H9 (cell line): ENCODE measurements around the gene METTL22. TPM values are rescaled to one million over a fixed set of nuclear protein-coding genes. Genes with fewer than 3 reads are reported as not detected.

ENCODE experiments used
- DNase-seq: peaks from one replicate; pipeline ENCODE4 v3.0.0-alpha.2; 2017
- H2AFZ ChIP-seq: one replicate; pipeline ENCODE4 v1.6.1; 2013; ENCODE audit warnings: mild to moderate bottlenecking, low read length, control low read depth, moderate library complexity
- H2AK5ac ChIP-seq: 2 replicates; pipeline ENCODE4 v1.6.1; 2013; ENCODE audit warnings: low read length, control low read depth, mixed read lengths; ENCODE audit not compliant: insufficient read length
- H2BK120ac ChIP-seq: one replicate; pipeline ENCODE4 v1.6.1; 2013; ENCODE audit warnings: low read depth, mild to moderate bottlenecking, low read length, control low read depth, inconsistent platforms; ENCODE audit not compliant: poor library complexity, severe bottlenecking
- H2BK12ac ChIP-seq: 2 replicates; pipeline ENCODE4 v1.6.1; 2013; ENCODE audit warnings: low read length, control low read depth, mixed read lengths, low read depth; ENCODE audit not compliant: insufficient read length
- H2BK15ac ChIP-seq: 2 replicates; pipeline ENCODE4 v1.6.1; 2013; ENCODE audit warnings: low read depth, low read length, control low read depth
- H2BK20ac ChIP-seq: one replicate; pipeline ENCODE4 v1.6.1; 2013; ENCODE audit warnings: low read depth, mild to moderate bottlenecking, low read length, control low read depth, inconsistent platforms; ENCODE audit not compliant: poor library complexity, severe bottlenecking
- H2BK5ac ChIP-seq: 2 replicates; pipeline ENCODE4 v1.6.1; 2013; ENCODE audit warnings: low read length, control low read depth, mixed read lengths; ENCODE audit not compliant: insufficient read length
- H3K14ac ChIP-seq: 2 replicates; pipeline ENCODE4 v1.6.1; 2013; ENCODE audit warnings: low read length, control low read depth; ENCODE audit not compliant: insufficient read depth
- H3K18ac ChIP-seq: 2 replicates; pipeline ENCODE4 v1.6.1; 2013; ENCODE audit warnings: low read depth, mild to moderate bottlenecking, mixed read lengths, low read length, control low read depth; ENCODE audit not compliant: insufficient read length
- H3K23ac ChIP-seq: 2 replicates; pipeline ENCODE4 v1.6.1; 2013; ENCODE audit warnings: low read length, control low read depth, mixed read lengths, low read depth; ENCODE audit not compliant: insufficient read length
- H3K23me2 ChIP-seq: 2 replicates; pipeline ENCODE4 v1.6.1; 2013; ENCODE audit warnings: low read depth, mild to moderate bottlenecking, mixed read lengths, low read length, control low read depth; ENCODE audit not compliant: insufficient read length, poor library complexity, severe bottlenecking
- H3K27ac ChIP-seq: 2 replicates; pipeline ENCODE4 v1.5.1; 2013; ENCODE audit warnings: low read length, control low read depth, mixed read lengths, low read depth; ENCODE audit not compliant: insufficient read length
- H3K27me3 ChIP-seq: 2 replicates; pipeline ENCODE4 v1.6.1; 2013; ENCODE audit warnings: low read length, control low read depth, inconsistent platforms; ENCODE audit not compliant: insufficient read depth
- H3K4ac ChIP-seq: 2 replicates; pipeline ENCODE4 v1.6.1; 2013; ENCODE audit warnings: low read depth, mild to moderate bottlenecking, control low read depth, inconsistent platforms, low read length, moderate library complexity
- H3K4me1 ChIP-seq: 2 replicates; pipeline ENCODE4 v1.6.1; 2013; ENCODE audit warnings: low read length, control low read depth, inconsistent platforms; ENCODE audit not compliant: insufficient read depth
- H3K4me2 ChIP-seq: 2 replicates; pipeline ENCODE4 v1.6.1; 2013; ENCODE audit warnings: low read length, control low read depth, mixed read lengths; ENCODE audit not compliant: insufficient read length, insufficient read depth
- H3K56ac ChIP-seq: 2 replicates; pipeline ENCODE4 v1.6.1; 2013; ENCODE audit warnings: low read depth, mild to moderate bottlenecking, mixed read lengths, low read length, control low read depth; ENCODE audit not compliant: insufficient read length
- H3K79me1 ChIP-seq: 2 replicates; pipeline ENCODE4 v1.6.1; 2013; ENCODE audit warnings: low read depth, mild to moderate bottlenecking, moderate library complexity, low read length, control low read depth, inconsistent platforms; ENCODE audit not compliant: insufficient read depth, poor library complexity, severe bottlenecking
- H3K79me2 ChIP-seq: 2 replicates; pipeline ENCODE4 v1.6.1; 2013; ENCODE audit warnings: low read length, control low read depth, inconsistent platforms; ENCODE audit not compliant: insufficient read depth
- H3K9ac ChIP-seq: 2 replicates; pipeline ENCODE4 v1.6.1; 2013; ENCODE audit warnings: low read length, control low read depth, mixed read lengths; ENCODE audit not compliant: insufficient read length; ENCODE audit errors: extremely low read depth
- H3K9me3 ChIP-seq: one replicate; pipeline ENCODE4 v1.6.1; 2013; ENCODE audit warnings: low read depth, low read length, inconsistent platforms; ENCODE audit not compliant: control insufficient read depth
- H3T11ph ChIP-seq: one replicate; pipeline ENCODE4 v1.6.1; 2013; ENCODE audit warnings: mild to moderate bottlenecking, low read length, control low read depth, inconsistent platforms
- H4K20me1 ChIP-seq: one replicate; pipeline ENCODE4 v1.6.1; 2013; ENCODE audit not compliant: control insufficient read depth, insufficient read length, insufficient read depth
- H4K5ac ChIP-seq: 2 replicates; pipeline ENCODE4 v1.6.1; 2013; ENCODE audit warnings: low read depth, mild to moderate bottlenecking, mixed read lengths, low read length, control low read depth; ENCODE audit not compliant: insufficient read length
- H4K8ac ChIP-seq: replicated peaks from 2 replicates; pipeline ENCODE4 v1.6.1; 2013; ENCODE audit warnings: low read length, control low read depth, mixed read lengths, low read depth; ENCODE audit not compliant: insufficient read length
- H4K91ac ChIP-seq: 2 replicates; pipeline ENCODE4 v1.6.1; 2013; ENCODE audit warnings: low read depth, mild to moderate bottlenecking, moderate library complexity, mixed read lengths, low read length, control low read depth; ENCODE audit not compliant: insufficient read length
- H3K27ac Mint-ChIP-seq, 3 experiments: 2 replicates in 2 of 3; 3 replicates in 1 of 3; pipeline ENCODE4 v1.8.0; 2020 to 2021; ENCODE audit warnings: mixed read lengths in 3 of 3, mild to moderate bottlenecking in 1 of 3, moderate library complexity in 1 of 3
- H3K27me3 Mint-ChIP-seq: 2 replicates; pipeline ENCODE4 v1.8.0; 2021; ENCODE audit warnings: low read depth, mild to moderate bottlenecking, moderate library complexity, mixed read lengths
- H3K36me3 Mint-ChIP-seq, 3 experiments: 2 replicates in 2 of 3; 3 replicates in 1 of 3; pipeline ENCODE4 v1.8.0; 2020 to 2021; ENCODE audit warnings: low read depth in 3 of 3, mixed read lengths in 3 of 3; ENCODE audit not compliant: insufficient read depth in 1 of 3
- H3K4me1 Mint-ChIP-seq, 2 experiments: 2 replicates each; pipeline ENCODE4 v1.8.0; 2020; ENCODE audit warnings: mixed read lengths in 2 of 2
- H3K4me3 Mint-ChIP-seq, 2 experiments: 2 replicates in 1 of 2; 3 replicates in 1 of 2; pipeline ENCODE4 v1.8.0; 2020 to 2021; ENCODE audit warnings: mild to moderate bottlenecking in 2 of 2, mixed read lengths in 2 of 2, moderate library complexity in 1 of 2
- H3K9me3 Mint-ChIP-seq, 2 experiments: 2 replicates in 1 of 2; 3 replicates in 1 of 2; pipeline ENCODE4 v1.8.0; 2020; ENCODE audit warnings: mild to moderate bottlenecking in 2 of 2, mixed read lengths in 2 of 2, moderate library complexity in 1 of 2
- WGBS: extraction: QIAGEN DNeasy Blood & Tissue Kit; methylation state at CpG from one replicate; pipeline ENCODE4 v1.1.7; 2013; ENCODE audit warnings: missing lambda C conversion rate, low lambda C conversion rate, mixed read lengths; ENCODE audit not compliant: insufficient read length; ENCODE audit errors: extremely low coverage; 5-methylcytosine and 5-hydroxymethylcytosine counted together
- total RNA-seq: library from RNA; stranded (reverse); gene quantifications from 2 replicates; pipeline ENCODE4 v1.2.1, GENCODE V29; 2021
- TF ChIP-seq, protein P1 (sequence below): fragments of 200-600 bp; sonication (generic); conservative IDR thresholded peaks from 3 replicates; pipeline ENCODE4 v1.8.0; 2021; ENCODE audit warnings: antibody characterized with exemption, mild to moderate bottlenecking

METTL22 gene
- total RNA-seq, 1 experiment from 2014 or later: 51.9 TPM

- Histone ChIP-seq H3K27me3 (no peaks in the 10 kb centered on the region), H4K20me1 (no peaks in the 10 kb centered on the region), H3K18ac (no peak overlapping the region), H3K27ac (no peak overlapping the region), H2BK15ac (no peak overlapping the region), H3K9ac (no peak overlapping the region), H4K5ac (no peak overlapping the region), H3T11ph (no peak overlapping the region), H3K14ac (no peak overlapping the region), H3K23me2 (no peaks in the 10 kb centered on the region), H3K56ac (no peak overlapping the region), H2AFZ (no peak overlapping the region), H2BK12ac (no peak overlapping the region), H3K79me1 (no peaks in the 10 kb centered on the region), H2AK5ac (no peak overlapping the region), H2BK5ac (no peak overlapping the region), H3K4me2 (no peak overlapping the region), H3K79me2 (no peaks in the 10 kb centered on the region), H4K8ac (no peak overlapping the region), H3K4ac (no peak overlapping the region), H3K4me1 (no peaks in the 10 kb centered on the region), H3K23ac (no peak overlapping the region), H2BK120ac (no peak overlapping the region), H2BK20ac (no peak overlapping the region), H3K9me3 (no peaks in the 10 kb centered on the region), H4K91ac (no peak overlapping the region)
- TF ChIP-seq, protein P1, sequence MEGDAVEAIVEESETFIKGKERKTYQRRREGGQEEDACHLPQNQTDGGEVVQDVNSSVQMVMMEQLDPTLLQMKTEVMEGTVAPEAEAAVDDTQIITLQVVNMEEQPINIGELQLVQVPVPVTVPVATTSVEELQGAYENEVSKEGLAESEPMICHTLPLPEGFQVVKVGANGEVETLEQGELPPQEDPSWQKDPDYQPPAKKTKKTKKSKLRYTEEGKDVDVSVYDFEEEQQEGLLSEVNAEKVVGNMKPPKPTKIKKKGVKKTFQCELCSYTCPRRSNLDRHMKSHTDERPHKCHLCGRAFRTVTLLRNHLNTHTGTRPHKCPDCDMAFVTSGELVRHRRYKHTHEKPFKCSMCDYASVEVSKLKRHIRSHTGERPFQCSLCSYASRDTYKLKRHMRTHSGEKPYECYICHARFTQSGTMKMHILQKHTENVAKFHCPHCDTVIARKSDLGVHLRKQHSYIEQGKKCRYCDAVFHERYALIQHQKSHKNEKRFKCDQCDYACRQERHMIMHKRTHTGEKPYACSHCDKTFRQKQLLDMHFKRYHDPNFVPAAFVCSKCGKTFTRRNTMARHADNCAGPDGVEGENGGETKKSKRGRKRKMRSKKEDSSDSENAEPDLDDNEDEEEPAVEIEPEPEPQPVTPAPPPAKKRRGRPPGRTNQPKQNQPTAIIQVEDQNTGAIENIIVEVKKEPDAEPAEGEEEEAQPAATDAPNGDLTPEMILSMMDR: no peak
- Mint-ChIP-seq H3K9me3 (no peaks in the 10 kb centered on the region), H3K36me3 (no peaks in the 10 kb centered on the region), H3K27me3 (no peaks in the 10 kb centered on the region; the same call in 1 of the 2 replicates), H3K4me3 (no peak overlapping the region), H3K27ac (no peak overlapping the region), H3K4me1 (no peaks in the 10 kb centered on the region; a peak in 1 of 4 replicates)
- no peak for DNase-seq
- no CpG with 5 or more reads among the region's 3 CpGs for WGBS
Measured at GRCh38 chr16:8697965-8698364, 76.5 kb downstream of the METTL22 start.

Other genes starting within 250 kb of the METTL22 start
- gene TMEM114, start 31.2 kb upstream of the METTL22 start, total RNA-seq: 0.33 and 1.2 TPM in 2 replicates
- gene ABAT, start 52.9 kb downstream of the METTL22 start, total RNA-seq: 6.2 and 7.3 TPM in 2 replicates
- gene TMEM186, start 175.9 kb downstream of the METTL22 start, total RNA-seq: 8.6 and 9.6 TPM in 2 replicates
- gene PMM2, start 176.1 kb downstream of the METTL22 start, total RNA-seq: 79.3 and 82.7 TPM in 2 replicates
- gene CARHSP1, start 247.3 kb downstream of the METTL22 start, total RNA-seq: 194 and 195 TPM in 2 replicates